ENCODE measurements around the gene TAF8. TPM values are rescaled to one million over a fixed set of nuclear protein-coding genes. Genes with fewer than 3 reads are reported as not detected.

The TAF8 gene
- total RNA-seq, 1 donor from 2014 or later = 12.6 TPM

DNA sequence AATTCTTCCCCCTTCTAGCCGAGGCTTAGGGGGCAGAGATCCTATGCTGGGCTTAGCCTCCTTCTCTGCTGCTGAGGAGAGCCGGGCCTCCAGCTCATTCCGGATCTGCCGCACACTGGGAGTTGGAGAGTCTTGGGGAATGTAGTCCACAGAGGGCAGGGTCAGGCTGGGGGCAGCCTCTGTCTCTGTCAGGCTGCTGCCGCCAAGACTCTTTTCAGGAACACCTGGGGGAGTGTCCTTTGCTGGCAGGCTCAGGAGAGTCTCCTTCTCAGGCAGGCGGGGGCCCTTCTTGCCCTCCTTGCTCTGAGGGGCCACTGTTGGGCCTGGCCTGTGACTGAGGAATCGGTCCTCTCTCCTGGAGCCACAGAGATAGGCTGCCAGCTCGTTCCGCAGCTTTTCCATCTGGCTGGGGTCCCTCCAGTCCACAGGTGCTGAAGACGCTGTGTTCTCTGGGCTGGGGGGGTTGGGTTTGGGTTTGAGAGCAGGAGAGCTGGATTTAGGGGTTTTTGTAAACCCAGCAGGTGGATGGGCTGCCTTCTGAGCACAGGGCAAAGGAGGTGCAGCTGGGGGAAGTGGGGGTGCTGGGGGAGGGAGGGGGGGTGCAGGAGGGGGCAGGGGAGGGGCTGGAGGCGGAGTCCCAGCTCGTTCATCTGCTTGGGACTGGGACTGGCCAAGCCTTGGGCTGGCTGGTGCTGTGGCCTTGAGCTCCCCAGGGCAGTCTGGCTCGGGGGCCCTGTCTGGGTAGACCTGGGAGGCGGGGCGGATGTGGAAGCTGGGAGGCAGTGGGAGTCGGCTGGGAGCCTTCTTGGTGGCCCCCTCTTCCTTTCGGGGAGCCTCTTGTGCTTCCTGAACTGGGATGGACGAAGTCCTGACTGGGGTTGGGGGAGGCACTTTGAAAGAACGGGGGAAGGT lies 56.0 kb downstream of the TAF8 start:
- Histone ChIP-seq H3K36me3 (ENCODE audit: control insufficient read depth, insufficient read depth, low read length) (no peaks in the 10 kb centered on the region), H3K27me3 (ENCODE audit: control insufficient read depth, insufficient read depth, low read length) (no peaks in the 10 kb centered on the region), H3K4me3 (ENCODE audit: low read depth, low read length) (no peak overlapping the region)
- TF ChIP-seq, protein P1, sequence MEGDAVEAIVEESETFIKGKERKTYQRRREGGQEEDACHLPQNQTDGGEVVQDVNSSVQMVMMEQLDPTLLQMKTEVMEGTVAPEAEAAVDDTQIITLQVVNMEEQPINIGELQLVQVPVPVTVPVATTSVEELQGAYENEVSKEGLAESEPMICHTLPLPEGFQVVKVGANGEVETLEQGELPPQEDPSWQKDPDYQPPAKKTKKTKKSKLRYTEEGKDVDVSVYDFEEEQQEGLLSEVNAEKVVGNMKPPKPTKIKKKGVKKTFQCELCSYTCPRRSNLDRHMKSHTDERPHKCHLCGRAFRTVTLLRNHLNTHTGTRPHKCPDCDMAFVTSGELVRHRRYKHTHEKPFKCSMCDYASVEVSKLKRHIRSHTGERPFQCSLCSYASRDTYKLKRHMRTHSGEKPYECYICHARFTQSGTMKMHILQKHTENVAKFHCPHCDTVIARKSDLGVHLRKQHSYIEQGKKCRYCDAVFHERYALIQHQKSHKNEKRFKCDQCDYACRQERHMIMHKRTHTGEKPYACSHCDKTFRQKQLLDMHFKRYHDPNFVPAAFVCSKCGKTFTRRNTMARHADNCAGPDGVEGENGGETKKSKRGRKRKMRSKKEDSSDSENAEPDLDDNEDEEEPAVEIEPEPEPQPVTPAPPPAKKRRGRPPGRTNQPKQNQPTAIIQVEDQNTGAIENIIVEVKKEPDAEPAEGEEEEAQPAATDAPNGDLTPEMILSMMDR (IDR thresholded peaks at IDR 0.05; ENCODE audit: insufficient read depth, low read length, poor library complexity, severe bottlenecking) = no peak
- no peak for DNase-seq (ENCODE audit: low read depth)

DNA sequence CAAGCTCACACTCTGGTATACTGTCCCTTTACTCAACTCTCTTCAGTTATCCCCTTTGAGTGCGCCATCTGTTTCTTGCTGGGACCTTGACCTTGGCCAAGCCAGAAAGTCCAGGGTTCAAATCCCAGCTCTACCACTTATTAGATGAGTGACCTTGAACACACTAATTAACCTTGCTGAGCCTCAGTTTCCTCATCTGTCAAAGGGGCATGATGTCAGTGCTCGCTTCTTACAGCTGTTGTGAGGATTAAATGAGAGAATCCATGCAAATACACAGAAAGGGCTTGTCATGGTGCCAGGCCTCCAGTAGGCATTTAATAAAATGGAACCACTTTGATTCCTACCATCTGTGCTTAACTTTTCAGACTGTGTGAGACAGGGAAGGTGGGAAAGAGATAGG lies 57.7 kb downstream of the TAF8 start:
- Histone ChIP-seq H3K27me3 (ENCODE audit: control insufficient read depth, insufficient read depth, low read length) (no peaks in the 10 kb centered on the region), H3K4me3 (ENCODE audit: low read depth, low read length) (no peak overlapping the region), H3K36me3 (ENCODE audit: control insufficient read depth, insufficient read depth, low read length) (no peaks in the 10 kb centered on the region)
- DNase-seq (ENCODE audit: low read depth) = no peak
- TF ChIP-seq, protein P1 (IDR thresholded peaks at IDR 0.05; ENCODE audit: insufficient read depth, low read length, poor library complexity, severe bottlenecking) = no peak

- no peak overlapping the region for H3K4me3 ChIP-seq (ENCODE audit: low read depth, low read length)
- TF ChIP-seq, protein P1 (IDR thresholded peaks at IDR 0.05; ENCODE audit: insufficient read depth, low read length, poor library complexity, severe bottlenecking) = no peak
- H3K36me3 ChIP-seq (ENCODE audit: control insufficient read depth, insufficient read depth, low read length) = no peaks in the 10 kb centered on the region
- H3K27me3 ChIP-seq (ENCODE audit: control insufficient read depth, insufficient read depth, low read length) = no peaks in the 10 kb centered on the region
- no peak for DNase-seq (ENCODE audit: low read depth)
These were observed 60.4 kb downstream of the TAF8 start for GRCh38 chr6:42110683-42111082.

- Histone ChIP-seq H3K36me3 (ENCODE audit: control insufficient read depth, insufficient read depth, low read length) (no peaks in the 10 kb centered on the region), H3K4me3 (ENCODE audit: low read depth, low read length) (no peak overlapping the region), H3K27me3 (ENCODE audit: control insufficient read depth, insufficient read depth, low read length) (no peaks in the 10 kb centered on the region)
- TF ChIP-seq, protein P1 (IDR thresholded peaks at IDR 0.05; ENCODE audit: insufficient read depth, low read length, poor library complexity, severe bottlenecking) = no peak
- DNase-seq (ENCODE audit: low read depth) = no peak
These were observed 62.0 kb downstream of the TAF8 start for GRCh38 chr6:42112351-42112750.

- no peak for DNase-seq (ENCODE audit: low read depth)
- TF ChIP-seq, protein P1 (IDR thresholded peaks at IDR 0.05; ENCODE audit: insufficient read depth, low read length, poor library complexity, severe bottlenecking) = no peak
- H3K27me3 ChIP-seq (ENCODE audit: control insufficient read depth, insufficient read depth, low read length) = no peaks in the 10 kb centered on the region
- no peaks in the 10 kb centered on the region for H3K36me3 ChIP-seq (ENCODE audit: control insufficient read depth, insufficient read depth, low read length)
- H3K4me3 ChIP-seq (ENCODE audit: low read depth, low read length) = no peak overlapping the region
These were observed 63.8 kb downstream of the TAF8 start for GRCh38 chr6:42113936-42114636.
